Measurements from ENCODE around the gene MLYCD.
"Not testable (repeated sequence)": the region's sequence is repeated elsewhere in the genome, so short reads cannot be mapped to it uniquely, and the experiment has no call there.

MLYCD gene

GRCh38 chr16:83945587-83945986, 46.7 kb downstream of the MLYCD start:
- no peak for DNase-seq
- no peak for TF ChIP-seq GATA1 (IDR thresholded peaks at IDR 0.05; ENCODE audit: low read depth, low read length)
- TF ChIP-seq POLR2A (IDR thresholded peaks at IDR 0.05; ENCODE audit: low read length): no peak

GRCh38 chr16:83946154-83946780, 47.4 kb downstream of the MLYCD start:
- no peak for TF ChIP-seq GATA1 (IDR thresholded peaks at IDR 0.05; ENCODE audit: low read depth, low read length)
- no peak for TF ChIP-seq POLR2A (IDR thresholded peaks at IDR 0.05; ENCODE audit: low read length)
- DNase-seq: no peak

GRCh38 chr16:83946781-83947566, 48.1 kb downstream of the MLYCD start:
- TF ChIP-seq POLR2A (IDR thresholded peaks at IDR 0.05; ENCODE audit: low read length): no peak
- TF ChIP-seq GATA1 (IDR thresholded peaks at IDR 0.05; ENCODE audit: low read depth, low read length): no peak
- no peak for DNase-seq

- TF ChIP-seq GATA1 (IDR thresholded peaks at IDR 0.05; ENCODE audit: low read depth, low read length) (no peak), POLR2A (IDR thresholded peaks at IDR 0.05; ENCODE audit: low read length) (no peak)
- no peak for DNase-seq
Measured at GRCh38 chr16:83947642-83948234, 48.8 kb downstream of the MLYCD start.

- DNase-seq: no peak
- TF ChIP-seq GATA1 (IDR thresholded peaks at IDR 0.05; ENCODE audit: low read depth, low read length) (no peak), POLR2A (IDR thresholded peaks at IDR 0.05; ENCODE audit: low read length) (no peak)
Measured at GRCh38 chr16:83948914-83949723, 50.2 kb downstream of the MLYCD start.

GRCh38 chr16:83949724-83950001, 50.7 kb downstream of the MLYCD start:
- DNase-seq: no peak
- TF ChIP-seq POLR2A (IDR thresholded peaks at IDR 0.05; ENCODE audit: low read length) (no peak), GATA1 (IDR thresholded peaks at IDR 0.05; ENCODE audit: low read depth, low read length) (no peak)

- not testable (repeated sequence) for DNase-seq
Measured at GRCh38 chr16:83950862-83951399, 52.0 kb downstream of the MLYCD start.

GRCh38 chr16:83951544-83951943, 52.6 kb downstream of the MLYCD start:
- TF ChIP-seq POLR2A (IDR thresholded peaks at IDR 0.05; ENCODE audit: low read length) (no peak), GATA1 (IDR thresholded peaks at IDR 0.05; ENCODE audit: low read depth, low read length) (no peak)
- DNase-seq: no peak

- DNase-seq: no peak
- TF ChIP-seq GATA1 (IDR thresholded peaks at IDR 0.05; ENCODE audit: low read depth, low read length) (no peak), POLR2A (IDR thresholded peaks at IDR 0.05; ENCODE audit: low read length) (no peak)
Measured at GRCh38 chr16:83952587-83952939, 53.6 kb downstream of the MLYCD start.

GRCh38 chr16:83952940-83953795, 54.3 kb downstream of the MLYCD start, which contains the start of gene OSGIN1:
Gene OSGIN1 (plus strand): TSS chr16:83953240. CDS start chr16:83957672, 4,432 bp downstream.
- TF ChIP-seq POLR2A (IDR thresholded peaks at IDR 0.05; ENCODE audit: low read length) (no peak), GATA1 (IDR thresholded peaks at IDR 0.05; ENCODE audit: low read depth, low read length) (no peak)
- peak; percentile 93 to 97 for DNase-seq

- no peak for TF ChIP-seq POLR2A (IDR thresholded peaks at IDR 0.05; ENCODE audit: low read length)
- TF ChIP-seq GATA1 (IDR thresholded peaks at IDR 0.05; ENCODE audit: low read depth, low read length): no peak
- DNase-seq: peak; percentile 54 to 73
Measured at GRCh38 chr16:83953796-83954576, 55.1 kb downstream of the MLYCD start.

- DNase-seq: peak; percentile 20 to 59
- no peak for TF ChIP-seq GATA1 (IDR thresholded peaks at IDR 0.05; ENCODE audit: low read depth, low read length)
Measured at GRCh38 chr16:83954577-83955016, 55.7 kb downstream of the MLYCD start.

Data from erythroblast (primary cell).